ENCODE results near the gene KIRREL1.

The KIRREL1 gene

DNA sequence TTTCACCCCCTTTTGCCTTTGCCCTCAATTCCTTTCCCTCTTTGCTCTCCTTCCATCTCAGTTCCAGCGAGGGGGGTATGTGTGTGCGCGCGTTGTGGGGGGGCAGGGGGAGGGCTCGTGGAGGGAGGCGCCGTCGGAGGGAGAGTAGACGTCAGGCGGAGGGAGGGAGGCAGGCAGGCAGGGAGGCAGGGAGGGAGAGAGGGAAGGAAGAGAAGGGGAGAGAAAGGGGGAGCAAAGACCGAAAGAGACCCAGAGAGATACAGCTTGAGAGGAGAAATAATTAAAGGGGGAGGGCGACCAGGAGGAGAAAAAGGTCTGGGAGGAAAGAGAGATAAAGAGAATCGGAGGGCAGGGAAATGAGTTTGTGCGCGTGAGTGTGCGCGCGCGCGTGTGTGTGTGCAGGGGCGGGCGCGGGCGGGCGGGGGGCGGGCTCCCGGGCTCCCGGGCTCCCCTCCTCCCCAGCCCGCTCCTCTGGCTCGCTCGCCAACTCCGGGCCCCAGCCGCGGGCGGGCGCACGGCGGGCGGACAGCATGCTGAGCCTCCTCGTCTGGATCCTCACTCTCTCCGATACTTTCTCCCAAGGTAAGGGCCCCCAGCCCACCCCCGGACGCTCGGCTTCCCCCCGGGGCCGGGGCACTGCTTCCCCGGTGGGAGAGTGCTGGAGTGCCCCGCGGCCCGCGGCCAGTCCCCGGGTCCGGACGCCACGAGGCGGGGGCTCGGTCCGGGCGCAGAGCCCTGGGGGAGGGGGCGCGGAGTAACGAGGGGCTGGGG, at the start of gene KIRREL1:
Gene KIRREL1, plus strand, starts transcription at position 499 of the 771 bp plus-strand sequence. Its CDS starts 32 bp downstream, at position 531.
- no peak for DNase-seq

DNA sequence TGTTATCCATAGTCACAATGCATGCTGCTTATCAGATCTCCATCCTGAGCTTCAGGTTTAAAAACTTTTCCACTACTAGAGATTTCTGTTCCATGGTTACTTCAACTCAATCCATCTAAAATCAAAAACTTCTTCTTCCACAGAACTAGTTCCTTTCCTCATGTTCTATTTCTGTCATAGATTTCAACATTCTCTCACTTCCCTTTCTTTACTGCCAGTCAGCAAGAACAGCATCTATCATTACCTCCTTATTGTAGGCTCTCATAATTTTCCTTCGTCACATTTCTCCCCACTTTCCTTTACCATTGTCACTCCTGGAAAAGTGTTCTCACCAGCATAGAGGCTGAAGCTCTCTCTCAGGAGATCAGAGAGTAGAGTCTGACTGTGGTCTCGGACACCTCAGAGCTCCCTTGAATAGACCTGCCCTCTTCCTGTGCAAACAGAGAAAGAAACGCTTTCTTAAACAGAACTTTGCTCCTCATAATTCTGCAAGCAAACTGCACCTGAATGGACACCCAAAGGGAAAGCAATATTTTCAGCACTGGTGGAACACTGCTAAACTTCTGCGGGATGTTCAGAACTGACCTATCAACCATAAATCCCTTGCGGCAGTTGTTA, 48.7 kb upstream of the KIRREL1 start:
- DNase-seq, result no peak

DNA sequence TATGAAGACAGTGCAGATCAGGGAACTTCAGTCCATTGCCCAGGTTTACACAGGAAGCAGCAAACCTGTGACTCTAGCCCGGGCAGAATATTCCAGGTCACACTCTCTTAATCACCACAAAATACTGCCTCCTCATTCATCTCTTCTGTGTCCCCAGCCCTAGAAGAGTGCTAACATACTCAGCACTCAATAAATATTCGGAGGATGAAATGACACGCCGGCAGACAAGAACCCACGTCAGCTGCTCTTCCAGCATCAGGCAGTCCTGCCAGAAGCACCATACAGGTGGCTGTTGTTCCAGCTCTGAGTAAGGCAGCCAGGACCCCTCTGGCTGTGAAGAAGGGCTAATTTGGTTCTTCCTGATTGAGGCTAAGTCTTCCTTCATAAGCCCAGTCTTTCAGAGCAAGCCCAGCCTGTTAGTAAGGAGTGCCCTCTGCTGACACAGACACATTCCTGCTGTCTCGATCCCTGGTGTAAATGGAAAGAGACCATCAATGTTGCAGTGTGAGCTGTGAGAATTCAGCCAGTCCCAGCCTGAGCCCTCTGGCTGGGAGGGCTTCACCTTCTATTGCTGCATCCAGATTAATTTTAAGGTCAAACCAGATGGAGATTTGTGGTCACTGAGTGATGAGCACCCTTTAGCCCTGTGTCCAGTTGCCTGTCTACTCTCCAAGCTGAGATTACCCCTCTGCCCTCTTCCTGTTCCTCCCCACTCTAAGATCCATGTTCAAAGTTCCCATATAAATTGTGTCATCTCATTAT, 45.0 kb upstream of the KIRREL1 start:
- DNase-seq, result no peak

DNA sequence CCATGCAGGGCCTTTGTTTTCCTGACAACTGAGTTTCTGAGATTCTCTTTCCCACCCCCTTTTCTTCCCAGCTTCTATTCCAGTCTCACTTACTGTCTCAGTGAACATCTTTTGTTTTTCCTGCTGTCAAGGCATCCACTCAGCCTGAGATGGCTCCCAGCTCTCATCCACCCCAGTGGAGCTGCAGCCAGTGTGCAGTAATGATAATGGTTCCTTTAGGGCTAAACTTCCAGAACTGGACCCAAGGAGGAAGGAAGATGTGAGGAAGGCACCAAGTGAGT, 44.4 kb upstream of the KIRREL1 start:
- no peak for DNase-seq

DNA sequence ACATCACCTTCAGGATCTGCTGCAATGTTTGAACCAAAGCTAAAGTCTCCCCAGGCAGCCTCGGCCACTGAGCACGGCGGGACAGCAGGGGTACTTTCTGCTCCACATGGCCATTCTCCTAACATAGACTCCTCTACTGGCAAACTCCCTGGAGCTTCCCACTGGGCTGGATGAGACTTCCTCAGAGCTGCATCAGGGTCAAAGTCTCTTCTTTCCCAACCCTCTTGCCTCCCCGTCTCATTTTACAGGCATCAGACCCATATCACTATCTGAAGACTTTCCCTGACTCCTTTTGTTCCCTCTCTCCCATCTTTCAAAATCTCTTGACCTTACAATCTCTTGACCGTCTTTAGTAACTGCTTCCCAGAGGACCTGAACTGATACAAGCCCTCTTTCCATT, 42.2 kb upstream of the KIRREL1 start:
- no peak for DNase-seq

DNA sequence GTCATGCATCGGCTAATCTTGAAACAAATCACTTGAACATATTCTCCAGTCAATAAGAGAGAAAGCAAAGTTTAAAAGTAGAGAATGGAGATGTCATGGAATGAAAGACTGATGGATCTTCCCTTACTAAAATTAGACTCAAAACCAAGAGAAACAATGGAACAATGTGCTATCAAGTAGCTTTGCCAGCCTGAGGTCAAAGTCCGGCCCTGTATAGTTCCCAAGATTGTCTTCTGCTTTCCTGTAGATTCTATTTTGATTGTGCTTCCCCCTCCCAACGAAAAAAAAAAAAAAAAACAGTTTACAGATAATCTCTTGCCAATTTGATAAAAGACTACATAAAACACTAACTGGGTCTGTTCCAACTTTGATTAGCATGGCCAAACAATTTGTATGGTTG, 40.8 kb upstream of the KIRREL1 start:
- DNase-seq, result no peak

DNA sequence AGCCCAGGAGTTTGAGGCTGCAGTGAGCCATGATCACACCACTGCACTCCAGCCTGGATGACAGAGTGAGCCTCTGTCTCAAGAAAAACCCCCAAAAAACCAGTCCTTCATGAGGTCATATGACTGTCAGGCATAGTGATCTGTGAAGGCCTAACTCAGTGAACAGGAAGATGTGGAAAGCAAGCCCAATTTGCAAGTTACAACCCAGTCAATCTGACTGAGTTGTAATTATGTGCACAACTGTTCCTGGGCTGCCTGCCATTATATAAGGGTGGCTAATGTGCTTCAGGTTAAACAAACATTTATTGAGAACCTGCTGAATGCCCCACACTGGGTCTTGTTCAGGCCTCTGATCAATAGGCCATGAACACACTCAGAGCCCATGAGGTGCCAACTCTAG, 38.2 kb upstream of the KIRREL1 start:
- DNase-seq, result no peak

DNA sequence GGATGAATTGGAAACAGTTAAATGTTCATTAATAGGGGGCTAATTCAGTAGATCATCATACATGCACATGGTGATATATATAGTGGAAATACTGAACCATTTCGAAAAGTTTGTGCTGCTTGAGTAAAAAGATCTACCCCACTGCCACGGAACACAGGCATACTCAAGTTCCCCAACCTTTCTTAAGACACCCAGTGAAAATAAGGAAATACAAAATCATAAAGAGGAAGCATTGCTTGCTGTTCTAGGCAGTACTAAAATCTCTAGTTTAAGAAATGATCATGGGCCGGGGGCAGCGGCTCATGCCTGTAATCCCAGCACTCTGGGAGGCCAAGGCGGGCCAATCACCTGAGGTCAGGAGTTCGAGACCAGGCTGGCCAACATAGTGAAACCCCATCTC, 37.6 kb upstream of the KIRREL1 start:
- no peak for DNase-seq

DNA sequence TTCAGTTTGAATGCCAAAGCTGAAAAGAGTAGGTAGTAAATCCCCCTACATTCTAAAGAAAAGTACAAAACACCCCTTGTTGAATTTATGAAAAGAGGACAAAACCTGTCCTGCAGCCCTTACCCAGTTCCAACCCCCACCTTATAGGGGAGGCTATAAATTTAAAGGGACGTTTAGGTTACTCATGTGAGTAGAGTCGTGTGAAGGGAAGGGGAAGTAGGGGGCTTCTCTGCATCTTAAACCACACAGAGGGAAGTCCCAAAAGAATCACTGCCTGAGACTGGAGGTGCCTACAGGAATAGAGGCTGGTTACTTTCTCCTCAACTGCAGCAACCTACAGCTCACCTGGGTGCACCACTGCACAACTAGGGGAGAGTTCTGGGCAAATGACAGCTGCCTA, 36.7 kb upstream of the KIRREL1 start:
- no peak for DNase-seq

DNA sequence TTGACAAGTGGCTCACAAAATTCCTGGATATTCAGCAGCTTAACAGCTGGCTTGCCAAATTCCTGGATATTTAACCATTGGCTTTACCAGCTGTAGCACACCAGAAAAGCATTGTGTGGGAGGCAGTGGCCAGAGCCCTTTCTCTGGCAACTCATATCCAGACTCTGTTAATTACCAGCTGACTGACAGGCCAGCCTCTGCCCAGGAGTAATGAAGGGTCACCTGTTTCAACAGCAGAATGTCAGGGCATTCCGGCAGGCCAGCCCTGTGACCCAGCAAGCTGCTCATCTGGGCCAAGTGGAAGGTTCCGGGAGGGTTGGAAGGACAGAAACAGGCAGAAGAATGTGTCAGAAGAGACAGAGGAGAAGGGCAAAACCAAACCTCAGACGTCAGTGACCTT, 35.2 kb upstream of the KIRREL1 start:
- DNase-seq, result no peak

DNA sequence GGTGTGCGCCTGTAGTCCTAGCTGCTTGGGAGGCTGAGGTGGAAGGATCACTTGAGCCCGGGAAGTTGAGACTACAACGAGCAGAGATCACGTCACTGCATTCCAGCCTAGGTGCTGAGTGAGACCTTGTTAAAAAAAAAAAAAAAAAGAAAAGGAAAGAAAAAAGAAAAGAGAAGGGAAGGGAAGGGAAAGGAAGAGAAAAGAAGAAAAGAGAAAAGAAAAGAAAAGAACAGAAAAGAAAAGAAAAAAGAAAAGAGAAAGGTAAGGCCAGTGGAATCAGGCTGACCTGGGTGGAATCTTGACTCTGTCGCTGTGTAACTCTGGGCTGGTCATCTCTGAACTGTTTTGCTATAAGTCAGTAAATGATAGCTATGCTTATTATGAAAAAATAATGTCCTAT, 33.7 kb upstream of the KIRREL1 start:
- DNase-seq, result no peak

DNA sequence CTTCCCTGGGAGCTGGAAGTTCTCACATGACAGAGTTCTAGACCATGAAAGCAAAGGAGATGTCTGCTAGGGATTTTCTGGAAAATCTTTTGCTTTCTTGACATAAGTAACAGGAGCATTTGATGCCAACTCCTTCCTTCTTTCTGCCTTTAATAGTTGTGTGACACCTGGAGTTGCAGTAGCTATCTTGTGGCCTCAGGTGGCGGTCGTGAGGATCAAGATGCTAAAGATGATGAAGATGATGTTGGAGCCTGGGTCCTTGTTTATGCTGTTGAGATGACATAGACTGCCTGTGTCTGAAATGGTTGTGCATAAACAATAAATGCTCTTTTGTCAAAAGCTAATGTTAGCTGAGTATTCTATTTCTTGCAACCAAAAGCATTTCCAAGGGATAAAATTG, 32.7 kb upstream of the KIRREL1 start:
- DNase-seq, result no peak

DNA sequence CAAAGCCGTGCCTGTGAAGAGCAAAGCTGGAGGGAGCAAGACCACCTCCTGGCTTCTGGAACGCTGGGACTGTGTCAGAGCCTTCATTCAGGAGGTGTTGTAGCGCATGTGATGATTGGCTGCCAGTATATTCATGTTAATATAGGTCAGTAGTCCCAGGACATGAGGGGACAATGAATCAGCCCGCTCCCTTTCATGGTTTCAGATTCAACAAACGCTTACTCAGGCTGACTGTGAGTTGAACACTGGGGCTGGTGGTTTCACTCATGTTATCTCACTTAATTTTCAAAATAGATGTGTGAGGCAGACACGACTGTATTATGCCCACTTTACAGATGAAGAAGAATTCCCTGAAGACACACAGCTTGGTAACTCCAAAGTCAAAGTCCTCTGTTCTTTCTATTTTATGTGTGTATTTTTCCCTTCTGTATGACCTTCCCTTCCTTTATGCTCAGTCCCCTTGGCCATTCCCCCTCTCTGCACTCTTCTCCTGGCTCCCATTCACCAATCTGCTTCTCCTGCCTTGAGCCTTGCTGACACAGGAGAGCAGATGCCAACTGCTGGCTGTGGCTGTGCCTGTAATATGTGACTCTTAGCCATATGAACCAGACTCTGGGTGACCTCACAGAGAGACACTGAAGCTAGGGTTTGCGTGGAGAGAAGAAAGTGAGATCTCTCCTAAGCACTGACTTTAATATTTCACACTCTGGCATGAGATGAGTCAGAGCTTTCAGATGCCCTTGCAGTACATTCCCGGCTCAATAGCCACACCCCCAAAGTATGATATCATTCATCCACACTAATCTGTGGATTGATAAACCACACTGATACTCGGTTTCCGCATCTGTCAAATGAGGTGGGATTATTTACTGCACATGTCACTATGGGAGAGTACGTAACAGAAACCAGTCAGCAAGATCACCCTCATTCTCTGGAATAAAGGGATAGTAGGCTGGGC, 31.4 kb upstream of the KIRREL1 start:
- DNase-seq, result no peak

DNA sequence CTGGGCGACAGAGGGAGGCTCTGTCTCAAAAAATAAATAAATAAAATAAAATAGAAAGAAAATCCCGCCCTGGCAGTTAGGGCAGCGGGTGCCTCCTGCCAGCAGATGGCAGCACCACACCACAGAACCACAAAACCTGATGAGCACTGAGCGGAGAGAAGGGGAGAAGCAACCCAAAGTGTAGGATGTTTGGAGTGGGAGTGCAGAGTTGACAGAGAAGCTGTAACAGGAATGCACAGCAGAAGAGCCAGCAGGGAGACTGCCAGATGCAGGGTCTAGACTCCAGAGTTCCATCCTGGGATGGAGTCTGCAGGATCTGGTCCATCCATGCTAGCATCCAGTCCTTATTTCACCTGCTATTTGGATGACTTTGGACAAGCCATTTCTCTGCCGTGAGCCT, 29.7 kb upstream of the KIRREL1 start:
- no peak for DNase-seq

DNA sequence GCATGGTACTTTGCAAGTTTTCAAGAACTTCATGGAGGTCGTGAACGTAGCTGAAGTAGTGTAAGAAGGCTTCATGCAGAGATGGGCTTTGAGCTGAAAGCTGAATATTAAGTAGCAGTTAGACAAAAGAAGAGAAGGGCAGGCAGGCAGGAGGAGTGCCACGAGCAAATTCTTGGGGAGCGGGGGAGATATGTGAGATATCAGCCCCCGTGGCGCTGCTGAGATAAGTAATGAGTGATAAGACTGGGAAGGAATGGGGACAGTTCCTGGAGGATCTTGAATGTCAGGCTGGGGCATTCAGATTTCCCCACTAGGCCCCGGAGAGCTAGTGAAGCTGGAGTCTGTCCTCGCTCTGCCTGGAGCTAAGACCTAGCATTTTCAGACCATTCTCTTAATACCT, 27.9 kb upstream of the KIRREL1 start:
- no peak for DNase-seq

DNA sequence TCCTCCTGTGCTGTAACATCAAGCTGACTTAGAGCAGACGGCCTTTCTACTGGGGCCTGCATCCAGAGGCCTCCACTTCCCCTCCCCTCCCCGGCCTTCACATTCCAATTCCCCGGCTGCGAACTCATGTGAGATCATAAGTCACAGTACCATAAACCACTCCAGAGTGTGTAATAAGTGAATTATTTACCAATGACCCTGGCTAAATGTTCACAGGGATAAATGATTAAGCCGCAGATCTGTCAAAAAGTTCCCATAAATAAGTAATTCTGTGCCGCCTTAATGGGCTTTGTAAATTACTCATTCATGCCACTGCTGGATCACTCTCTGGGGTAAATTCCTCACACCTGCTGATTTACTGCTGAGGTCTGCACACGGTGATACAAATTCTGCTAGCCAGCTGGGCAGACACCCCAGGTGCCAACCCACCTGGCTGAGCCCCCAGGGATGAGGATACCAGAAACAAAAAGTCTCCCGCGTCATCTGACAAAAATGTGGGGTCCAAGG, 27.4 kb upstream of the KIRREL1 start:
- no peak for DNase-seq

DNA sequence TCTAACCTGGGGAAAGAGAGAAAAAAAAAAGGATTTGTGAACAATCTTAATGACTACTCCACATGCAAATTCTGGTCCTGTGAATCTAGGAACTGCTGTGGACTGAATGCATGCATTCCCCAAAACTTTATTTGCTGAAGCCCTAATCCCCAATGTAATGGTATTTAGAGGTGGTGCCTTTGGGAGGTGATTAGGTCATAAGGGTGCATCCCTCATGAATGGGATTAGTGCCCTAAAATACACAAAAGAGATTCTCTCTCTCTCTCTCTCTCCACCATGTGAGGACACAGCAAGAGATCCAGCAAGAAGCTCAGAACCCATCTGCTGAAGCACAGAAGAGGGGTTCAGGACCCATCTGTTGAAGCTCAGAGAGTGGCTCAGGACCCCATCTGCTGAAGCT, 26.2 kb upstream of the KIRREL1 start:
- no peak for DNase-seq

DNA sequence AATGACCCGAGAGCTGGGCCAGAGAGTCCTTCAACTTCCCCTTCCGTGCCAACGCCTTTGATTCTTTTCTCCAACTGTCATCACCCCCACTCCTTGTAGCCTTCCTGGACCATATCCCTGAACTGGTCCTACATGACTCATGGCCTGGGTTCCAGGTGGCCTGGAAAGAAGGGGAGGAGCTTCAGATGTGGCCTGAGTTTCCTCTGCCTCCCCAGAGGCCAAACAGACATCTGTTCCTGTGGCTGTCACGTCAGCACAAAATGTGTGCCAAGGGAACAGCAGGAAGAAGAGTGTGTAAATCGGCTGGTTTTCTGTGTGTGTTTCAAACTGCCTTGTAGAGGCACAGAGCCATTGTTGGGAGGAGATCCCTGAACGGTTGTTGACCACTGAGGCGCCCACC, 24.9 kb upstream of the KIRREL1 start:
- no peak for DNase-seq

DNA sequence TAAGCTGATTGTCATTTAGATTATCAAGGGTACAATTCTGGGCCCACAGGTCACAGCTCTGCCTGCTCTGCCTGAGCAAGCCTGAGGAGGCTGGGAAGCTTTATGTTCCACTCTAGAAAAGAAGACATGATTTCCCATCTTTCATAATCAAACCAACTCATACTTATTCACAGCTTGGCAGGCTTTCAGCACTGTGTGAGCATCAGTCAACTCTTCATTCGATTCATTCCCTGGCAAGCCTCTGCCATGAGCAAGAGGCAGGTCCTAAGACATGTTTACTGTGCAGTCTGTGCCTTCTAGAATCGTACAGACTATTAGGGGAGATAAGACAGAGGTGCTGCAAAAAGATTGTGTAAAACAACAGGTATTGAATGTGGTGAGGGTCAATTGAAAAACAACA, 24.5 kb upstream of the KIRREL1 start:
- DNase-seq, result no peak

DNA sequence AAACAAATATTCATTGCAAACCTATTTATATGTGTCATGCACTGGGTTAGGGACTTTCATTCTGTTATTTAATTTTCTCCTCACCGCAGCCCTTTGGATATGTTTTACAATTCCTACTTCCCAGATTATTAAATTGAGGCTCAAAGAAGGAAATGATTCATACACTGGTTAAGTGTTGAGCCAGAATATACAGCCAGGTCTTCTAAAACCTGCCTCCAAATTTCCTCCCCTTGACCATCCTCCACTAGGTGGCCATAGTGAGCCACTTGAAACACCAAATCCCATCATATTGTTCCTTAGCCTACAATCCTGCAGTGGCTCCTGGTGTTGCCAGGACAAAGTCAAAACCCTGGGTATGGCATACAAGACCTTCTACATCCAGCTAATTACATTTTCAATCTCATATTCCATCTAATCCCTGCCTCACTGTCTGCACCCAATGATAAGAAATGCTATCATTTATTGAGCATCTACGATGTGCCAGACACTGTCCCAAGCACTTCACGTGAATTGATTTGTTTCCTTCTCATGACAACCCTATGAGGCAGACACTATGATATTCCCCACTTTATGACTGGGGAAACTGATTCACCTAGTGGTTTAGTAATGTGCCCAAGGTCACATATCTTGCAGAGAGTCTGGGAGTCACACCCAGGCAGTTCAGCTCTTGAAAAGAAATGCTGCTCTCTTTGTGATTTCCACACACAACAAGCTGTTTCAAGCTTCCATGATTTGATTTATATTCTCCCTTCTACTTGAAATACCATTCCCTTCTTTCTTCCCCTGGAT, 23.6 kb upstream of the KIRREL1 start:
- no peak for DNase-seq

DNA sequence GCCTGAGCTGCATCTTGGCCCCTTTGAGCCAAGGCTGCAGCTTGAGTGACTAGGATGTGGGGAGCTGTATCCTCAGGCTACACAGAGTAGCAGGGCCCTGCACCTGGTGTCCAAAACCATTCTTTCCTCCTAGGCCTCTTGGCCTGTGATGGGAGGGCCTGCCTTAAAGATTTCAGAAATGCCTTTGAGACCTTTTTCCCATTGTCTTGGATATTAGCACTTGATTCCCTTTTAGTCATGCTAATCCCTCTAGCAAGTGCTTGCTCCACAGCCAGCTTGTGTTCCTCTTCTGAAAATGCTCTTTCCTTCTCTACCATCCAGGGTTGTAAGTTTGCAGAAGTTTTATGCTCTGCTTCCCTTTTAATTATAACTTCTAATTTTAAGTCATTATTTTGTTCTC, 21.7 kb upstream of the KIRREL1 start:
- no peak for DNase-seq

Measured in SHP77 treated with DMSO at 0.1 percent for 48 hours (cell line).